GM12892 (cell line): ENCODE measurements around the gene COL23A1.

Experiments used
- POLR2A ChIP-seq: IDR thresholded peaks from 2 replicates; pipeline ENCODE4 v1.6.1; 2011; ENCODE audit warnings: low read depth, low read length, control low read depth
- POLR2AphosphoS5 ChIP-seq: IDR thresholded peaks from 2 replicates; pipeline ENCODE4 v1.6.1; 2011; ENCODE audit warnings: low read depth, low read length, control low read depth
- TAF1 ChIP-seq: IDR thresholded peaks from 2 replicates; pipeline ENCODE4 v1.6.1; 2011; ENCODE audit warnings: low read depth, mild to moderate bottlenecking, control low read depth, low read length, borderline replicate concordance

DNA sequence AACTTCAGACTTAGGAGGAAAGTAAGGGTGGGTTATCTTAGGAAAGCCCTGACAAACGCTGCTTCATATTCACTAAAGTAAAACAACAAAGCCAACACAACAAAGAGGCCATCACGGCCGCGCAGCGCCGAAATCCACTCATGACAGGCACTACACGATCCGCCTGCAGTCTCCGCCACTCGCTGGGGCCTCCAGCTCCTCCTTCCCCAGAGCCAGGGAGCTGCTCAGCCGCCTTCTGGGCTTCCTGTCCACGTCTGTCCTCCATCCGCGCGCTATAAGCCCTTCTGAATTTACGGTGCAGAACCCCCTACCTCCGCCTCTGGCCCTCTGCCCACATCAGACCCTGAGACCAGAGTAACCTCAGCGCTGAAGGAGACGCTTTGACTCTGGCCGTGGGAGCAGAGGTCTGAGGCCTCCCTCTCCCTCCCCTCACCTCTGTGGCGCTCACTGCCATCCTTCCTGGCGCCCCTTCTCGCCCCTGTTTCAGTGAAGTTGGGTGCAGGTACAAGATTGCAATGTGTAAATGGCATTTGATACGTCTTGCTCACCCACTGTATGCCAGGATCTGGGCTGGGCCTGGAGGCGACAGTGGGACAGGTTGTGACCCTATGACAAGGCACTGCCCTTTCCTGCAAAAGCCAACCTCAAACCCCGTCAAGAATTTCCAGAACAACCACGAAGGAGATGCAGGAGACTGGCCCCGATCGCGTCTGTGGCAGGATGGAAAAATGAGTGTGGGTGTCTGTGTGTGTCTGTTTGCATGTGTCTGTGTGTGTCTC, 282.7 kb downstream of the COL23A1 start:
- TF ChIP-seq TAF1 (no peak), POLR2A (no peak), POLR2AphosphoS5 (no peak)
